Hypothalamus (tissue), 51 donors: Measurements from ENCODE around the gene ABCC5.
"Not testable (repeated sequence)": the region's sequence is repeated elsewhere in the genome, so short reads cannot be mapped to it uniquely, and the experiment has no call there.

Source experiments
- DNase-seq, 51 donors: peaks; one replicate each; lab custom pipeline; 2025; lab: John Stamatoyannopoulos, UW

Gene ABCC5

GRCh38 chr3:184016811-184017671, 643 bp downstream of the ABCC5 start:
- peak in 47 of 51 donors; percentile 23 to 78 (median 55) for DNase-seq

- peak in 1 of 51 donors; percentile 0 for DNase-seq
Observed at GRCh38 chr3:184016169-184016570, 1.5 kb downstream of the ABCC5 start.

- peak in 1 of 51 donors; percentile 2 for DNase-seq
Observed at GRCh38 chr3:184015381-184016019, 2.2 kb downstream of the ABCC5 start.

- DNase-seq = no peak
Observed at GRCh38 chr3:184011937-184012889, 5.5 kb downstream of the ABCC5 start.

- DNase-seq = no peak
Observed at GRCh38 chr3:184011230-184011876, 6.3 kb downstream of the ABCC5 start.

GRCh38 chr3:184008161-184008560, 9.5 kb downstream of the ABCC5 start:
- no peak for DNase-seq

GRCh38 chr3:184007143-184007813, 10.4 kb downstream of the ABCC5 start:
- DNase-seq = not testable (repeated sequence)

- peak in 23 of 51 donors; percentile 4 to 43 (median 21) for DNase-seq
Observed at GRCh38 chr3:184005941-184006507, 11.7 kb downstream of the ABCC5 start.

GRCh38 chr3:184004476-184004875, 13.2 kb downstream of the ABCC5 start:
- DNase-seq = no peak

- DNase-seq = no peak
Observed at GRCh38 chr3:184003187-184003967, 14.3 kb downstream of the ABCC5 start.

GRCh38 chr3:184002469-184002868, 15.2 kb downstream of the ABCC5 start:
- no peak for DNase-seq

GRCh38 chr3:184001761-184002160, 15.9 kb downstream of the ABCC5 start:
- DNase-seq = no peak

GRCh38 chr3:183991403-183991802, 26.3 kb downstream of the ABCC5 start:
- no peak for DNase-seq

GRCh38 chr3:183988216-183988790, 29.4 kb downstream of the ABCC5 start:
- DNase-seq = no peak

GRCh38 chr3:183987000-183987600, 30.6 kb downstream of the ABCC5 start:
- no peak for DNase-seq

- peak in 1 of 51 donors; percentile 1 for DNase-seq
Observed at GRCh38 chr3:183984749-183985729, 32.6 kb downstream of the ABCC5 start.
